Right lobe of liver (tissue), 4 donors: ENCODE results near the gene HOXD11.

Experiments
- POLR2A ChIP-seq: fragments of 450-650 bp; IDR thresholded peaks from one replicate; pipeline ENCODE4 v1.6.1; 2017; ENCODE audit warnings: antibody characterized with exemption, mild to moderate bottlenecking
- TF ChIP-seq, protein P1 (sequence below), 4 donors: fragments of 200-600 bp in 3 of 4; fragments of 450-650 bp in 1 of 4; IDR thresholded peaks; one replicate each; pipeline versions ENCODE4 v1.5.1 to v1.8.0; 2016 to 2022; ENCODE audit warnings: antibody characterized with exemption in 4 of 4, mild to moderate bottlenecking in 2 of 4
- donor health status: DM: no; HTN: no; CAD: no.
- donor health status: DM: no; HTN: no; CAD: no.
- donor health status: DM: no; HTN: yes; CAD: no.

GRCh38 chr2:176071330-176072291 is 35.5 kb upstream of the HOXD11 start:
- TF ChIP-seq, protein P1, sequence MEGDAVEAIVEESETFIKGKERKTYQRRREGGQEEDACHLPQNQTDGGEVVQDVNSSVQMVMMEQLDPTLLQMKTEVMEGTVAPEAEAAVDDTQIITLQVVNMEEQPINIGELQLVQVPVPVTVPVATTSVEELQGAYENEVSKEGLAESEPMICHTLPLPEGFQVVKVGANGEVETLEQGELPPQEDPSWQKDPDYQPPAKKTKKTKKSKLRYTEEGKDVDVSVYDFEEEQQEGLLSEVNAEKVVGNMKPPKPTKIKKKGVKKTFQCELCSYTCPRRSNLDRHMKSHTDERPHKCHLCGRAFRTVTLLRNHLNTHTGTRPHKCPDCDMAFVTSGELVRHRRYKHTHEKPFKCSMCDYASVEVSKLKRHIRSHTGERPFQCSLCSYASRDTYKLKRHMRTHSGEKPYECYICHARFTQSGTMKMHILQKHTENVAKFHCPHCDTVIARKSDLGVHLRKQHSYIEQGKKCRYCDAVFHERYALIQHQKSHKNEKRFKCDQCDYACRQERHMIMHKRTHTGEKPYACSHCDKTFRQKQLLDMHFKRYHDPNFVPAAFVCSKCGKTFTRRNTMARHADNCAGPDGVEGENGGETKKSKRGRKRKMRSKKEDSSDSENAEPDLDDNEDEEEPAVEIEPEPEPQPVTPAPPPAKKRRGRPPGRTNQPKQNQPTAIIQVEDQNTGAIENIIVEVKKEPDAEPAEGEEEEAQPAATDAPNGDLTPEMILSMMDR (IDR thresholded peaks at IDR 0.05) = no peak
- no peak for TF ChIP-seq POLR2A
